ENCODE data around the gene MED15.

The MED15 gene

GRCh38 chr22:20632518-20632917 is 125.1 kb downstream of the MED15 start:
- no peak for DNase-seq

- no peak for DNase-seq
These were observed 127.3 kb downstream of the MED15 start for GRCh38 chr22:20634560-20635226.

GRCh38 chr22:20635227-20635591 is 127.8 kb downstream of the MED15 start:
- DNase-seq = no peak

- DNase-seq = no peak
These were observed 128.8 kb downstream of the MED15 start for GRCh38 chr22:20636075-20636812.

GRCh38 chr22:20636945-20637344 is 129.5 kb downstream of the MED15 start:
- no peak for DNase-seq

Data from activated CD4-positive, CD25-positive, alpha-beta regulatory T cell (primary cell).